Stimulated activated CD4-positive, alpha-beta T cell treated with anti-CD3 and anti-CD28 coated beads, Interleukin-15, amount 100 ng/mL, for 48 hours (primary cell): Measurements from ENCODE around the gene MAPRE2.

Source experiments
- DNase-seq, 2 donors: peaks; one replicate each; pipeline ENCODE4 v3.0.0-alpha.2; 2020; ENCODE audit warnings: low read depth in 2 of 2

Gene MAPRE2

GRCh38 chr18:35040988-35041814 is at the start of gene MAPRE2:
MAPRE2 (plus strand) TSS chr18:35041413; CDS start chr18:35041540, 127 bp downstream.
- peak; percentile 95 to 99 for DNase-seq

DNA sequence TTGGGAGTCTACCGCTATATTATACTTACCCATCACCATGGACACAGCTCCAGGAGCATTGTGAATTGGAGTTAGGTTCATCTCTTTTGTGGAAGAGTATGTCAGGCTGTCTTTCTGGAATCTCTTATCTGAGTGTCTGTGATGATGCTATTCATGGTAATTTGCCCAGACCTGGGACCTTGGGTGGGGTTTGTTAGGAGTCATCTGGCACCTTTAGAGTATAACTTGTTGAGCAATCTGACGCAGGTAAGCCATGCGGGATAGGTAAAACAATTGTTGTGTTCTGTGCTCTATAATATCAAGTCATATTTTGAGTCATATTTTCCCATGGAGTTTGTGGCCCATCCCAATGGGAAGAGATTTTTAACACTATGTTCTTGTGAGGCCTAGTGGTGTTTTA is 49.7 kb upstream of the MAPRE2 start:
- DNase-seq: no peak

GRCh38 chr18:34993289-34993688 is 47.9 kb upstream of the MAPRE2 start:
- DNase-seq: no peak

GRCh38 chr18:34995746-34996145 is 45.5 kb upstream of the MAPRE2 start:
- DNase-seq: no peak

DNA sequence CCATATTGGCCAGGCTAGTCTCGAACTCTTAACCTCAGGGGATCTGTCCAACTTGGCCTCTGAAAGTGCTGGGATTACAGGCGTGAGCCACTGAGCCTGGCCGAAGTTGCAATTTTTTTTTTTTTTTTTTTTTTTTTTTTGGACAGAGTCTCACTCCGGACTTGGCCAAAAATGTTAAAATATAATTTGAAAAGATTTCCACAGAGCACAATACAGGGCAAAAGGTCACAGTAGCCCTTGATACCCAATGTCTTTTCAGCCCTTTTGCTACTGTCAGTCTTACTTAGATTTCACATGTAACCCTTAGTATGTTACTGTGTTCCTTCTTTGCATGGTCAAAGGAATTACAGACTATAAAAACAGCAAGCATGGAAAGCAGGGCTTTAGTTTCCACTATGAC is 42.6 kb upstream of the MAPRE2 start:
- DNase-seq: no peak

GRCh38 chr18:34999756-35000289 is 41.4 kb upstream of the MAPRE2 start:
- no peak for DNase-seq

DNA sequence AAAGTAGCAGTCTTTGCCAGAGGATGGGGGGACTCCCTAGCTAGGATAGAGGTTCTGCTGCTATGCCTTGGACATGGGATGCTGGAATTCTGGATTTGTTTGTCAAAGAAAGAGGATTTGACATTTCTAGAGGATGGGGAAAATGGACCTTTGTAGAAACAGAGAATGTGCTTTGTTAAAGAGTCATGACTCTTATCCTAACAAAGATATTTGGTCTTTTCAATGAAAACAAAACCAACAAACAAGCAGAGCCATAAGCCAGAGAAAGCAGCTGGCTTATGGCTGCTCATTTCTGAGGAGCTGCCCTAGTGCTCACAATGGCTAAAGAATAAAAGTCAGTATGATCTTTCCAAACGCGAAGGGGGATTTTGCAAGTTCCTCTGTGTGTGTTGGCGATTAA is 40.8 kb upstream of the MAPRE2 start:
- DNase-seq: no peak

DNA sequence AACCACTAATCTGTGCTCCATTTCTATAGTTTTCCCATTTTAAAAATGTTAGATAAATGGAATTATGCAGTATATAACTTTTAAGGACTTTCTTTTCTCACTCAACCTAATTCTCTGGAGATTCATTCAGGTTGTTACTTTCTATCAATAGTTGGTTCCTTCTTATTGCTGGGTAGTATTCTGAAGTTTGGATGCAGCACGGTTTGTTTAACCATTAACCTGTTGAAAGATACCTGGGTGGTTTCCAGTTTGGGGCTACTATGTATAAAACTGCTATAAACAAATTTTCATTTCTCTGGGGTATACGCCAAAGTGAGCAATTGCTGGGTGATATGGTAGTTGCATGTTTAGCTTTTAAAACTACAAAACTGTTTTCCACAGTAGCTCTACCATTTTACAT is 39.1 kb upstream of the MAPRE2 start:
- DNase-seq: no peak

DNA sequence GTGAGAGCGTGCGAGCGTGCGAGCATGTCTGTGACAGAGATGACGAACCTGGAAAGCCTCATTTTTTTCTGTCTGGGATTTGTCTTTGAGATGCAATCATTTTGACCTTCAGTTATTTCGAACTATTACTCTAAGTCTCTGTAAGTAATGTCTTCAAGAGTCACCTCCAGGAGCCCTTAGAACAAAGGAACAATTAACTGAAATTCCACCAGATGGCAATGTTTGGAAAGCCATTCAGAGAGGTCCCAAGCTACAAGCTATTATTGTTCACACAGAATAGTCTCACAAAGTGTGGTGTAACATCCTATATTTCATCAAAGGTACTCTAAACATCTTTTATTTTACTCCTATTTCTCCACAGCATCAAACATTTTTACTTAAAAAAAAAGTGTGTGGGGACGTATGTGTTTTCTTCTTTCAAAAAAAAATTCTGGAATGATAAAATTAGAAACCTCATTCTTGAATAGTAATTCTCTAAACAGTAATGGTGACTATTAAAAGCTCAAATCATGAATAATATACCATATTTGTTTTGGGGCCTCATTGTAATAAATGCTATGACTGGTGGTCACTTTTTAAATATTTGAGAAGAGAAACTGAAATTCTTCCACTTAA is 35.1 kb upstream of the MAPRE2 start:
- no peak for DNase-seq

GRCh38 chr18:35010156-35010555 is 31.1 kb upstream of the MAPRE2 start:
- DNase-seq: no peak

GRCh38 chr18:35010993-35011392 is 30.2 kb upstream of the MAPRE2 start:
- no peak for DNase-seq

- no peak for DNase-seq
Observed at GRCh38 chr18:35019933-35020332, 21.3 kb upstream of the MAPRE2 start.

GRCh38 chr18:35022426-35023001 is 18.7 kb upstream of the MAPRE2 start:
- DNase-seq: no peak

GRCh38 chr18:35024196-35024595 is 17.0 kb upstream of the MAPRE2 start:
- no peak for DNase-seq

DNA sequence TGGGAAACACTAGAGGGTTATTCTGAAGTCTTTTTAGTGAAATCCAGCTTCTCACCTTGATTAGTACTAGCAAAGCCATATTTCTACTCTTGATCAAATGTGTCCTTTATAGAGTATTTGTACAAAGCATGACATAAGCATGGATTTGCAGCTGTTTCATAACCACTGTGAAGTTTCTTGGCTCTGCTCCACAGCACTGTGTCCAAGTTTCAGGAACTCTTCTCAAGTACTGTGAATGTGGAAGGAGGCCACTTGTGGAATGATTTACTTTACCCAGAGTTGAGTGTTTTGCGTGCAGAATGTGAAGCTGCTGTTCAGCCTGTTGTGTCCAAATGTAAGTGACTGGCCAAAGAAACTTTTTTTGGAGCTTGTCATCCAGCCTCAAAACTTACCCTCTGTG is 16.2 kb upstream of the MAPRE2 start:
- DNase-seq: no peak

- DNase-seq: no peak
Observed at GRCh38 chr18:35026407-35027061, 14.7 kb upstream of the MAPRE2 start.

- no peak for DNase-seq
Observed at GRCh38 chr18:35027206-35027605, 14.0 kb upstream of the MAPRE2 start.

DNA sequence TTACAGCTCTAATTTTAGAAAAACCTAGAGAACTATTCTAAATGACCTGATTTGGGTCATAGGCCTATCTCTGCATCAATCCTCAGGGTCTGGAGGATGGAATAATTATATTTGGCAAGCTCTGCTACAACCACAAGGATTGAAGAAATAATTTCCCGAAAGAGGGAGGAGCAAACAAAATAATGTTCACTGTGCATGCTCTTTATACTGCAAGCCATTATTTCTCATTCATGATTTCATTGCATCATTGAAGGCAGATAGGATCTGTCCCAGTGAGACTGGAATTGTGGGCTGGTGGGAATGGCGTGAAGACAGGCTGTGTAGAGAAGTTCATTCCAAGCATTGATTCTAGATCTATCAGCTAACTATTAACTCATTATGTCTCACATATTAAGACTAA is 12.7 kb upstream of the MAPRE2 start:
- DNase-seq: no peak

GRCh38 chr18:35029103-35029502 is 12.1 kb upstream of the MAPRE2 start:
- no peak for DNase-seq

GRCh38 chr18:35029770-35030169 is 11.4 kb upstream of the MAPRE2 start:
- DNase-seq: no peak

DNA sequence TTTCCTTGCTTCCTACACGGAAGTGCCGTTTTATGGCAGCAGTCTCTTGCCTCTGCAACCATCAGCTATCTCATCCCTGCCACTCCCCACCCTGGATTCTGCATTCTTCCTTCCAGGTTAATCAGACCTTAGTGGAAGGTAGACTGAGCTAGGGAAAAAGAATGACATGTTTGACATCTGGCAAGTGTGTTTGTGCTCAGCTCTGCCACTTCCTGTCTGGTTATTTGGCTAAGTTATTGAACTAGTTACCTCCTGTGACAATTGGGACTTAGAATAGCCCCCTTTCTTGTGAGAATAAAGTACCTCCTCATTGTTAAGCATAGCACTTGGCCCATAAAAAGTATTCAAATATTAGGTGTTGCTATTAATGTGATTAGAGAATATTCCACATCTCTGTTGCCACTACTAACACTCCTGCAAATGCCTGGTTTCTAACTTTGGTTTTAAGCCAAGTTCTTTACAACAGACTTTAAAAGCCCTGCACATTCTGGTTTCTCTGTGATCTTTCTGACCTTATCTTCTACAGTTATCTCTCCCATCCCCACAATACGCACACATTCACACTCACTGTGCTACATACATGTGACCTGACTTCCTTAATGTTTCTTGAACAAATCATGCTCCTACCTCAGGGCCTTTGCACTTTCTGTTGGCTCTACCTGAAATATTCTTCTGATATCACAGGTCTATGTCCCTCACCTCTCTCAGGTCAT is 10.8 kb upstream of the MAPRE2 start:
- no peak for DNase-seq

DNA sequence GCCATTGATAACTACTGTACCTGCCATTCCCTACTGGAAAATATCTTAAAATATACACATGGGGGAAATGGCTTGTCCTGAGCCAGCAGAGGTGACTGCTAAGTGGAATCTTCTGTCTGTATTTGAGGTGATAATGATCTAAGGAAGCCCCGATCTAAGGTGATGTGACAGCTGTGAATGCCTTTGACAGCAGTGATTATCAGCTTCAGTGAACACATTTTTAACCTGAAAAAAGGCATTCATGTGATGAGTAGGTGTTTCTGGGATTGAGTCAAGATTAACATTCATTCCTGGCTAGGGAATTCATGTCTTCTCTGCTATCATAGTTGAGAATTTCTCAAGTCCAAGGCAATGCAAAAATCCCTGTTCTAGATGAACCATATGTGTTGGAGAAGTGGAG is 9.1 kb upstream of the MAPRE2 start:
- DNase-seq: no peak
